GM19023 (cell line): ENCODE measurements around the gene UCK1.
A peak's percentile ranks its signal among the peaks of the same experiment; 100 is the strongest.
"Not testable (repeated sequence)": the region's sequence is repeated elsewhere in the genome, so short reads cannot be mapped to it uniquely, and the experiment has no call there.

ENCODE experiments used
- ATAC-seq: cut with Tn5 transposase; IDR thresholded peaks from one replicate; pipeline ENCODE4 v1.9.1; 2021; ENCODE audit warnings: mild to moderate bottlenecking, moderate library complexity; ENCODE audit not compliant: unreplicated experiment

UCK1 gene

DNA sequence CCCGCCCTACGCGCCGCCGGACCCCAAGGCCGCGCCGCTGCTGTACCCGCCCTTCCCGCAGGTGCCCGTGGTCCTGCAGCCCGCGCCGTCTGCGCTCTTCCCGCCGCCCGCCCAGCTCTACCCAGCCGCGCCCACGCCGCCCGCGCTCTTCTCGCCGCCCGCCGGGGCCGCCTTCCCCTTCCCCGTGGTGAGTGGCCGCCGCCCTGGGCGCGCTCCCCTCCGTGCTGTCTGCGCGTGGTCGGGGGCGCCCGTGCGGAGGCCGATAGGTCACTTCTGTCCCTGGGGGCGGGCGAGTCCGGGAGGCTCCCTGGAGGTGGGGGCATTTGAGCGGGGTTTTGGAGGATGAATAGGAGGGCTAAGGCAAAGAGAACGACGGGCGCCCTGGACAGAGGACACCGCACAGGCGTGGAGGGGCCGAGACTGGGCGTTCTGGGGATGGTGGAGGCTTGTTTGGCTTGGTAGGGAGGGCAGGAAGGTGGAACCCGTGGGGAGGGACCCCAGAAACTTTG, 23.8 kb upstream of the UCK1 start:
- ATAC-seq, result no peak

DNA sequence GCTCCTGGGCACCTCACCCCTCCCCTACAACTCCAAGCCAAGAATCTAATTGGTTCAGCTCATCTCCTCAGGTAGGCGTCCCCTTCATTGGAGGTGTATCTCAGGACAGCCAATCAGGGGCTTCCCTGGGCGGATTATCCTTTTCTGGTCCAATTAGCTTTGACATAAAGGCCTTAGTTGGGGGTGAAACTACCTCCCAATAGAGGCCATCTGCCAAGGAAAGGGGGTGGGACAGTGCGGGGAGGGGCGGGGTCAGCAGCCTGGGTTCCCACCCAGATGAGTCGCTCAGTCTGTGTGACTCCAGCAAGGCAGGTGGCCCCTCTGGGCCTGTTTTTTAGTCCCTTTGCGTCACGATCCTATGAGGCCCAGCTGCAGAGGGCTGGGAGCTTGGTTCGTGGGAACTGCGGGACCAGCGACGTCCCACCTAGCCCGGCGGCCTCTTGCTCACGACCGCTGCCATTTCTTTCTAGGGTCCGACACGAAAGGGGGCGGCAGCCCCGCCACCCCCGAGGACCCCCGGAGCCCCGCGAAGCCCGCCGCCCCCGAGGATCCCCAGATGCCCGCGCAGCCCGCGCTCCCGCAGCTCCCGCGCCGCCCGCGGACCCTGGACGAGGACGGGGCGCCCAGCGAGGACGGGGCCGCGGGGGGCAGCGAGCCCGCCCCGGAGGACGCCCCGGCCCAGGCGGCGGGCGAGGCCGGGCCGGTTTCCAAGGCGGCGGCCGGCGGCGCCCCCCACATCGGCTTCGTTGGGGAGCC, 23.2 kb upstream of the UCK1 start:
- ATAC-seq, result no peak

DNA sequence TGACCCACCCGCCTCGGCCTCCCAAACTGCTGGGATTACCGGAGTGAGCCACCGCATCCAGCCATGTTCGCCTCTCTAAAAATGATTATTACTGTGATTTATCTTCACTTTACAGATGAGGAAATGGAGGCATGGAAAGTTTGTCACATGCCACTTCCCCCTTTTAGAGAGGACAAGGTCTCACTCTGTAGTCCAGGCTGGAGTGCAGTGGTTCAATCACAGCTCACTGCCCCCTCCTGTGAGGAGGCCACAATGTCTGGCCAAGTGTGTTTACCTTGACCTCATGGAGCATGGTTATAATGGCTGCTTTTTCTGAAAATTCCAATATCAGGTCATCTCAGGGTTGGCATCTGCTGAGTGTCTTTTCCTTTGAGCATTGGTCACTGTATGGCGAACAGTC, 21.0 kb upstream of the UCK1 start:
- ATAC-seq, result no peak

GRCh38 chr9:131550465-131550864, 19.4 kb upstream of the UCK1 start:
- ATAC-seq, result not testable (repeated sequence)

- ATAC-seq, result not testable (repeated sequence)
Measured at GRCh38 chr9:131549186-131549585, 18.1 kb upstream of the UCK1 start.

- no peak for ATAC-seq
Measured at GRCh38 chr9:131546336-131547084, 15.4 kb upstream of the UCK1 start.

DNA sequence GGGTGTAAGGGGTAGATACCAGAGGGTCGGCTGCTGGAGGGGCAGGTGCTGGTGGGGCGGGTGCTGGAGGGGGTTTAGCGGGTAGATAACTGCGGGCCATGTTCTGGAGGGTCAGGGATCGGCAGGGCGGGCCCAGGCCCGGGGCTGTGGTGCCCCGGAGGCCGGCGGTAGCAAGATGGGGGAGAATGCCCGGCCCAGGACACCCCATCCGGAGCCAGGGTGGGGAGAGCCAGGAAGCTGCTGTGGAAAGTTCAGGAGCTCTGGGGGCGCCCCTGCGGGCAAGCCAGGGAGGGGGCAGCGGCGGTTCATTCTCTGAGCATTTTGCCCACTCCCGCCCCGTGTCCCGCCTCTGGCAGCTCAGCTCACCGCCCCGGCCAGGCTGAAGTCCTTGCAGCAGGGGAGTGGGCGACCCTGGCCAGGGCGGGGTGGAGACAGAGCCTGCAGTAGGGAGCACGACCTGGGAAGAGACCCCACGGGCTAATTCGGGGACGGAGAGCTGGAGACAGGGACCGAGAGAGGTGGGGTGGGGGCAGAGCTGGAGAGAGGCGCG, 14.8 kb upstream of the UCK1 start:
- no peak for ATAC-seq

GRCh38 chr9:131545003-131545785, 14.1 kb upstream of the UCK1 start, which contains the start of gene PRRT1B:
PRRT1B (plus strand) TSS chr9:131545523; CDS start chr9:131545616, 93 bp downstream.
- ATAC-seq, result no peak

- no peak for ATAC-seq
Measured at GRCh38 chr9:131543141-131543540, 12.1 kb upstream of the UCK1 start.

DNA sequence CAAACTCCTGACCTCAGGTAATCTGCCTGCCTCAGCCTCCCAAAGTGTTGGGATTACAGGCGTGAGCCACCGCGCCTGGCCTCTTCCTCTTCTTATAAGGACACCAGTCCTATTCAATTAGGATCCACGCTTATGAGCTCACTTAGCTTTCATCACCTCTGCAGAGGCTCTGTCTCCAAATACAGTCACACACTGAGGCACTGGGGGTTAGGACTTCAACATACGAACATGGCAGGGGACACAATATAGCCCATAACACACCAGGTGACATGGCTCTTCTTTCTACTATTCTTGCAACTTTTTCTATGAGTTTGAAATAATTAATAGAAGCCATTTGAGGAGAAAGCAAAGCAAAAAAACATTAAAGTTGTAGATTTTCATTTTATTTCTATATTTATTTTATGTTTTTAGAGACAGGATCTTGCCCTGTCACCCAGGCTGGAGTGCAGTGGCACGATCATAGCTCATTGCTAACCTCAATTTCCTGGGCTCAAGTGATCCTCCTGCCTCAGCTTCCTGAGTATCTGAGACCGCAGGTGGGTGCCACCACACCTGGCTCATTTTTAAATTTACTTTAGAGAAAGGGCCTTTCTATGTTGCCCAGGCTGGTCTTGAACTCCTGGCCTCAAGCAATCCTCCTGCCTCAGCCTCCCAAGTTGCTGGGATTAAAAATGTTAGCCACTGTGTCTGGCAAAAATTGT, 8.3 kb upstream of the UCK1 start:
- no peak for ATAC-seq

GRCh38 chr9:131537946-131538345, 6.9 kb upstream of the UCK1 start:
- no peak for ATAC-seq

- no peak for ATAC-seq
Measured at GRCh38 chr9:131534721-131535237, 3.7 kb upstream of the UCK1 start.

DNA sequence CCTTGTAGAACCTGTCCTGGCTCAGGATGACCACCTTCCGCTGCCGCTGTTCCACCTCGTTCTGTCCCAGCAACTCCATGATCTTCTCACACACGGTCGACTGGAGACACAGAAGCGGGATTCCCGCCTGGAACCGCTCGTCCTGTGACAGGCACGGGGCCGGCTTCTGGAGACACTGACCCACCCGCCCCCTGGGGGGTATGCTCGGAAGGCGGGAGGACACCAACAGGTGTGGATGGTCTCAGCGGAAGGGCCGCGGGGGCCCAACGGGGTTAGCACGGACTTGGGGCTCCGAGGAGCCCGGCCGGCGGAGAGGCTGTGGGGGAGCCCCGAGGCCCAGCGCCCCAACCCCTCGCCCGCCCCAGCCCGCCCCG, 530 bp downstream of the UCK1 start:
- ATAC-seq, result peak; percentile 20

GRCh38 chr9:131529597-131530545, 1.2 kb downstream of the UCK1 start:
- ATAC-seq, result no peak

- ATAC-seq, result no peak
Measured at GRCh38 chr9:131528886-131529505, 2.1 kb downstream of the UCK1 start.

GRCh38 chr9:131528186-131528585, 2.9 kb downstream of the UCK1 start:
- ATAC-seq, result no peak

DNA sequence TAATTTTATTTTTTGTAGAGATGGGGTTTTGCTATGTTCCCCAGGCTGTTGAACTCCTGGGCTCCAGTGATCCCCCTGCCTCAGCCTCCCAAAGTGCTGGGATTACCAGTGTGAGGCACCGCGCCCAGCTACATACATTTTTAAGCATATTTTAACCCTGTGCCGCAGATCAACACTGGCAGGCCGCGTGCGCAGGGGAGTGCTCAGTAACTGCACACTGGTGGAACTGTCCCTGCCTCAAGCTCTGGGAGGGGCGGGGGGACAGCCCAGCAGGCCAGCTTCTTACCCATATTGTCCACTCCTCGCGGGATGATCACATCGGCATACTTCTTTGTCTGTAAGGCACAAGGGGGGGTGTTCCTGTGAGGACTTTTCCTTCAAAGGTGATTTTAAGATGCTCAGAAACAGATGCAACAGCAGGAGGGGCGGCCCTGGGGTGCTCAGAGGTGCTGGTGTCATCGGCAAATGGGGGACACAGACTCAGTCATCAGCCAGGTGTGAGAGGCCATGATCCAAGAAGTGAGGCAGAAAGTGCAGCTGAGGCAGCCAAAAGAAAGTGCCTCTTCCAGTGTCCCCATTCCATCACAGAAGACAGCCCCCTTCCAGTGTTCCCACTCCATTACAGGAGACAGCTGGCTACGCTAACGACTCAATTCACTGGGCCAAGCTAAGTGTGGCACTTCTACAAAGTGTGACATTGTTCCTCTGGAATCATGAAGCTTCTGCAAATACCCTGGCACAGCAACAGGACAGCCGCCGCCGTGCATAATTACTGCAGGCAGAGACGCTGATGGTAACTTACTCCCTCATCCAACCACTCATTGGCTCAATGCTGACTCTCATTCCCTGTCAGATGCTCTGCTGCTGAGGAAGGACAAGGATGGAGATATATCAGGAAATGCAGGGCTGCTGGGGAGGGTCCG, 5.2 kb downstream of the UCK1 start:
- ATAC-seq, result no peak
